Astrocyte of the cerebellum (primary cell): Measurements from ENCODE around the gene CAPN5.

Experiments
- DNase-seq: peaks from one replicate; pipeline ENCODE4 v3.0.0-alpha.2; 2011; ENCODE audit warnings: low read depth
- H3K4me3 ChIP-seq: 2 replicates; pipeline ENCODE4 v1.5.1; 2011; ENCODE audit warnings: mild to moderate bottlenecking, low read depth, low read length, moderate library complexity
- in situ Hi-C: cut with HindIII; loops from 2 replicates; pipeline ENCODE4 v1.10.0; 2017; ENCODE audit warnings: low sequenced_read_pairs
- TF ChIP-seq, protein P1 (sequence below): IDR thresholded peaks from 2 replicates; pipeline ENCODE4 v1.5.1; 2012; ENCODE audit warnings: low read length, low read depth, moderate library complexity, mild to moderate bottlenecking; ENCODE audit errors: missing control alignments

Gene CAPN5

DNA sequence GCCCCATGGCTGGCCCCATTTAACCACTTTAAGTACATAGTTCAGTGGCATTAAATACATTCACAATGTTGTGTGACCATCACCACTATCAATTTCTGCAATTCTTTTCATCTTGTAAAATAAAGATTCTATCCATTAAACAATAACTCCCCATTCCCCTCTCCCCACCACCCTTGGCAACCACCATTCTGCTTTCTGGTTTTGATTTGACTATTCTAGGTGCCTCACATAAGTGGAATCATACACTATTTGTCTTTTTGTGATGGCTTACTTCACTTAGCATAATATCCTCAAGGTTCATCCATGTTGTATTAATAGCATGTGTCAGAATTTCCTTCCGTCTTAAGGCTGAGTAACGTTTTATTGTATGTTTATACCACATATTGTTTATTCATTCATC, 68.3 kb downstream of the CAPN5 start:
- in situ Hi-C loops: no loop called here

DNA sequence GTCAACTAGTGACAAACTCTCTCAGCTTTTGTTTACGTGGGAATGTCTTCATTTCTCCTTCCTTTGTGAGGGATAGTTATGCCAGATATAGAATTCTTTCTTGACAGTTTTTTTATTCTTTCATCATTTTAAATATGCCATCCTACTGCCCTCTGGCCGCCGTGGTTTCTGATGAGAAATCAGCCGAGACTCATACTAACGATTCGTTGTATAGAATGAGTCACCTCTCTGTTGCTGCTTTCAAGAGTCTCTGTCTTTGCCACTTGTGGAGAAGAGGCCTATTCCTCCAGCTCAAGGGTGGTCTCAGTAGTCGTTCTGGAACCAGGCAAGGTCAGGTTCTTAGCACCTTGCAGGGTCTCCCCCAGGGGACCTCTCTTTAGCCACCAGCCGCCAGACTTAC, 69.3 kb downstream of the CAPN5 start:
- H3K4me3 ChIP-seq: no peak overlapping the region
- DNase-seq: no peak
- TF ChIP-seq, protein P1, sequence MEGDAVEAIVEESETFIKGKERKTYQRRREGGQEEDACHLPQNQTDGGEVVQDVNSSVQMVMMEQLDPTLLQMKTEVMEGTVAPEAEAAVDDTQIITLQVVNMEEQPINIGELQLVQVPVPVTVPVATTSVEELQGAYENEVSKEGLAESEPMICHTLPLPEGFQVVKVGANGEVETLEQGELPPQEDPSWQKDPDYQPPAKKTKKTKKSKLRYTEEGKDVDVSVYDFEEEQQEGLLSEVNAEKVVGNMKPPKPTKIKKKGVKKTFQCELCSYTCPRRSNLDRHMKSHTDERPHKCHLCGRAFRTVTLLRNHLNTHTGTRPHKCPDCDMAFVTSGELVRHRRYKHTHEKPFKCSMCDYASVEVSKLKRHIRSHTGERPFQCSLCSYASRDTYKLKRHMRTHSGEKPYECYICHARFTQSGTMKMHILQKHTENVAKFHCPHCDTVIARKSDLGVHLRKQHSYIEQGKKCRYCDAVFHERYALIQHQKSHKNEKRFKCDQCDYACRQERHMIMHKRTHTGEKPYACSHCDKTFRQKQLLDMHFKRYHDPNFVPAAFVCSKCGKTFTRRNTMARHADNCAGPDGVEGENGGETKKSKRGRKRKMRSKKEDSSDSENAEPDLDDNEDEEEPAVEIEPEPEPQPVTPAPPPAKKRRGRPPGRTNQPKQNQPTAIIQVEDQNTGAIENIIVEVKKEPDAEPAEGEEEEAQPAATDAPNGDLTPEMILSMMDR: no peak
- in situ Hi-C loops: no loop called here

More for the DNA sequence above, 68.3 kb downstream of the CAPN5 start:
- no peak overlapping the region for H3K4me3 ChIP-seq
- DNase-seq: no peak
- TF ChIP-seq, protein P1: no peak

DNA sequence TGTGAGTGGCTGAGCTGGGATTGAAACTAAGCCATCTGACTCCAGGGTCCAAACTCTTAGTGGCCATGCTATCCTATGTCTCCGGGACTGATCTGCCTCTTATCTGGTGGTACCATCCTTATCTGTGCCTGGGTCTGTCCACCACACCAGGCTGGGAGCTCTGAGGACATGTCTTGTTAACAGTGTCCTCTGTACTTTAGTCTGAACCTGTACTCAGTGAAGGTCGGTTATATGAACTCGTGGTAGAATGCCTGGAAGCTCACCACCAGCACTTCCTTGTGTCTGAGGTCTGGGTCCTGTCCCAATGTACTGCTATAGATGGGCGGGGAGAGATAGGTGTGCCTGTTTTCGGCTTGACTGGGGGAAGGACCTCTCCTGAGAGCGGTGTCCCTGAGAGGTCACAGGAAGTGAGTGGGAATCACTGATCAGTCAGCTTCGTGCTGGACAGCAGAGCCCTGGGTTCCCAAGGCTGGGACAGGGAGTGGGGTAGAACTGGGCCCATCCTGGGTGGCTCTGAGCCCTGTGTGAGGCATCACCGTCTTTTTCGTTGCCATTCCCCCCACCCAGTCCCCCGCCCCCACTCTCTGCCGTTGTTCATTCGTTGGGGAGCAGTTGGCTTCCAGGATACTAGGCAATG, 70.1 kb downstream of the CAPN5 start:
- TF ChIP-seq, protein P1: no peak
- in situ Hi-C loops: no loop called here
- no peak overlapping the region for H3K4me3 ChIP-seq
- DNase-seq: no peak

DNA sequence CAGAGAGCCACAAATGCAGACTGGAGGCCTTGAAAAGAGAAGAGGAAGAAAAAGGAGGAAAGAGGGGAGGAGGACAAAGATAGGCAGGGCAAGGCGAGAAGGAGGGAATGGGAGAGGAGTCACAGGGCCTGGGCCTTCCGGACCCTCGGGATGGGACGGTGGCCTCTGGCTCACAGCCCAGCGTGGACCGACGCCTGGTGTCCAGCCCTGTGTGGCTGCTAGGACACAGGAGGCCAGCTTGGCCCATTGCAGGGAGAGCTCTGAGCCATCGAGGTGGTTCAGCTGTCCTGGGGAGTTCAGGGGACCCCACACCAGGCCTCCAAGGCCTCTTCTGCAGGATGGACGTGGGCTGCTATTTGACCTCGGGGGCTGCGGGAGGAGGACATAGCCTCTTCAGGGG, 70.7 kb downstream of the CAPN5 start:
- no peak for DNase-seq
- in situ Hi-C loops: no loop called here
- TF ChIP-seq, protein P1: no peak

DNA sequence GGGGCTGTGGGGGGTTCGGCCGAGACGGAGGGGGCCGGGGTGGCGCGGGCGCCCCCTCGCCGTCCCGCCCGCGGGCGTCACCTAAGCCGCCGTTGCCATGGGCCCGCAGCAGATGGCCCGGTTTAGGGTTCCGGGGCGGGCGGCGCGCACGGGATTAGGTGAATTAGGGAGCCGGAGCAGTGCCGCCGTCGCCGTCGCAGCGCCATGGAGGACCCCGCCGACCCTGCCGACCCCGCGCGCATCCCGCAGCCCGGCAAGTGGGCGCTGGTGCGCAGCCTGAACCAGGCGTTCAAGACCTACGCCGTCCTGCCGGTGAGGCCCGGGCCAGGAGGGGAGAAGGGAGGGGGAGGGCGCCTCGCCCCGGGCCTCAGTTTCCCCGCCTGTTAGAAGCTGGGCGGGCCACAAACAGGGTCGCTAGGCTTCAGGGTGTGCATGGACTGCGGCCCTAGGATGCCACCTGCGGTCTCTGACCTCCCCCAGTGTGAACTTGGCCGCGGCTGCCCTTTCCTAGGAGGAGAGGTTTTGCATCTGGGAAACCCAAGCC, 71.4 kb downstream of the CAPN5 start:
- DNase-seq: no peak
- TF ChIP-seq, protein P1: no peak
- no peak overlapping the region for H3K4me3 ChIP-seq
- in situ Hi-C loops: no loop called here

More for the DNA sequence above, 70.7 kb downstream of the CAPN5 start:
- H3K4me3 ChIP-seq: no peak overlapping the region

DNA sequence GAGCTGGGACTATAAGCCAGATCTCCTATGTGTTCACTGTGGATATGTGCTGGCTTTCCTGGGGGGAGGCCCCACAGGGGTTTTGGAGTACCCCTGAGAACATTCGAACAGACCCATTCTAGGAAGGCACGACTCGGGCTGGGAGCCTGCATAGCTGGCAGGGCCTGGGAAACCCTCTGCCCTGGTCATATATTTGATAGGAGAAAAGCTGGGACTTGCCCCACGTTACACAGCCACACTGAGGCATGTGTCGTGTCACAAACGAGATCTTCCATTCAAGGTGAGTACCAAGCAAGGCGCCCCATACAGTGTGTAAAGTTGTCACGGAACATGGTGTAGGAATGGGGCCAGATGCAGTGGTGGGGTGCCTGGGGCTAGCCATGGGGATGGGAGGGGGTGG, 72.4 kb downstream of the CAPN5 start:
- in situ Hi-C loops: no loop called here
- no peak overlapping the region for H3K4me3 ChIP-seq
- TF ChIP-seq, protein P1: no peak
- no peak for DNase-seq
